Measurements from ENCODE around the gene EBI3.

EBI3 gene

DNA sequence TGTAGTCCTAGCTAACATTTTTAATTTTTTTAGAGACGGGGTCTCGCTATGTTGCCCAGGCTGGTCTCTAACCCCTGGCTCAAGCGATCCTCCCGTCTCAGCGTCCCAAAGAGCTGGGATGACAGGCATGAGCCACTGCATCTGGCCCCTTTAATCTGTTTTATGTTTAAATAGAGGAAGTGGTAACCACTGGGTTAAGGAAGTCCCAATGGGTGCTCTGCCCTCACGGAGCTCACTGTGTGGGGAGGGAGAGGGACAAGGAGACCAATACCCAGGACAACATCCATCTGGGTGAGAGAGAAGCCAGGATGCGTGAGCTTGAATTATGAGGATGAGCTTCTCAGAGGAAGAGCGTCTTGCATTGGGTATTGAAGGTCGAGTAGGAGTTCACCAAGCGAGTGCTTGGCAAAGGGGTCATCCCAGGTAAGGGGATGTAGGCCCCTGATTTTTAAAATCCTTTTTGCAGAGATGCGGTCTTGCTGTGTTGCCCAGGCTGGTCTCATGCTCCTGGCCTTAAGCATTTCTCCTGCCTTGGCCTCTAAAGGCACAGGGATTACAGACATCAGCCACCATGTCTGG is 31.4 kb downstream of the EBI3 start:
- no peak overlapping the region for H3K4me3 ChIP-seq (replicated peaks in 1 of 2; ENCODE audit: low read depth in 2 of 2, low read length in 2 of 2)
- no peak for TF ChIP-seq CTCF (IDR thresholded peaks at IDR 0.05; ENCODE audit: low read depth, low read length)
- DNase-seq (ENCODE audit: low read depth in 2 of 2): no peak

GRCh38 chr19:4264812-4265211 is 35.5 kb downstream of the EBI3 start:
- no peak for TF ChIP-seq CTCF (IDR thresholded peaks at IDR 0.05; ENCODE audit: low read depth, low read length)
- DNase-seq (ENCODE audit: low read depth in 2 of 2): no peak
- H3K4me3 ChIP-seq (replicated peaks in 1 of 2; ENCODE audit: low read depth in 2 of 2, low read length in 2 of 2): no peak overlapping the region

DNA sequence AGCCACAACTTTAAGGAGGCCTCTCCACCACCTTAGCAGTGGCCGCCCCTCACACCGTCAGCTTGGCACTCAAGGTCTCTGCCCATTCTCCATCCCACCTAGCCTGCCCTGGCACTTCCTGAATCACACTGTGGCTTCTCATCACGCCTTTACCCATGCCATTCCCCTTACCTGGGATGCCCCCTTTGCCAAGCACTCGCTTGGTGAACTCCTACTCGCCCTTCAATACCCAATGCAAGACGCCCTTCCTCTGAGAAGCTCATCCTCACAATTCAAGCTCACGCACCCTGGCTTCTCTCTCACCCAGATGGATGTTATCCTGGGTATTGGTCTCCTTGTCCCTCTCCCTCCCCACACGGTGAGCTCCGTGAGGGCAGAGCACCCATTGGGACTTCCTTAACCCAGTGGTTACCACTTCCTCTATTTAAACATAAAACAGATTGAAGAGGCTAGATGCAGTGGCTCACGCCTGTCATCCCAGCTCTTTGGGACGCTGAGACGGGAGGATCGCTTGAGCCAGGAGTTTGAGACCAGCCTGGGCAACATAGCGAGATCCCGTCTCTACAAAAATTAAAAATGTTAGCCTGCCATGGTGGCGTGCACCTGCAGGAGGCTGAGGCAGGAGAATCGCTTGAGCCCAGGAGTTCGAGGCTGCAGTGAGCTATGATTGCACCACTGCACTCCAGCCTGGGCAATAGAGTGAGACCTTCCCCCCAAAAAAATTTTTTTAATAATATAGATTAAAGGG is 37.1 kb downstream of the EBI3 start:
- no peak for TF ChIP-seq CTCF (IDR thresholded peaks at IDR 0.05; ENCODE audit: low read depth, low read length)
- H3K4me3 ChIP-seq (replicated peaks in 1 of 2; ENCODE audit: low read depth in 2 of 2, low read length in 2 of 2): no peak overlapping the region

DNA sequence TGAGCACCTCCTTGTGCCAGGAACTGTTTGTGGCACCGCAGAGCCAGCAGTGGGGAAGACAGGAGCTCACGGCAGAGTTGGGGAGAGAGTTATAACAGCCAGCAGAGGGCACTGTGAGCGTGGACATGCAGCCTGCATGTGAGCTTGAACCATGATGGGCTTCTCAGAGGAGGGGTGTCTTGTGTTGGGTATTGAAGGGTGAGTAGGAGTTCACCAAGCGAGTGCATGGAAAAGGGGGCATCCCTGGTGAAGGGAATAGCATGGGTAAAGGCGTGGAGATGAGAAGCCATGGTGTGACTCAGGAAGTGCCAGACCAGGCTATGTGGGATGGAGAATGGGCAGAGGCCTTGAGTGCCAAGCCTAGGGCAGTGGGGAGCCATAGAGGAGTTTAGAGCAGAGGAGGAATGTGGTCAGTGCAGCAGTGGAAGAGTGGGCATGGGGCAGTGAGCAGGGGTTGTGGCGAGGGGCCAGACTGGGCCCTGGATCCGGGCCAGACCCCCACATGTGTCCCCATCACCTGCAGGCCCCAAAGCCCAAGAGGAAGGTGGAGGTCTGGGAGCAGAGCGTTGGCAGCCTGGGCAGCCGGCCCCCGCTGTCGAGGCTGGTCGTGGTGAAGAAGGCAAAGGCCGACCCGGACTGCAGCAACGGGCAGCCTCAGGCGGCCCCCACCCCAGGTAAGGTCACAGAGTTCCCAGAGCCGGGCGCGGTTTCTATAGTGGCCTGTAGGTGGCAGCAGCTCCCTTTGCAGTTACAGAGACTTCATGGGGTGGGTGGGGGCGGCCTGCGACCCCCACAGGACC is 38.0 kb downstream of the EBI3 start:
- TF ChIP-seq CTCF (IDR thresholded peaks at IDR 0.05; ENCODE audit: low read depth, low read length): peak; percentile 80
- H3K4me3 ChIP-seq (replicated peaks in 1 of 2; ENCODE audit: low read depth in 2 of 2, low read length in 2 of 2): no peak overlapping the region
- DNase-seq (ENCODE audit: low read depth in 2 of 2): peak; percentile 52 to 70

More for the DNA sequence above, 37.1 kb downstream of the EBI3 start:
- no peak for DNase-seq (ENCODE audit: low read depth in 2 of 2)

DNA sequence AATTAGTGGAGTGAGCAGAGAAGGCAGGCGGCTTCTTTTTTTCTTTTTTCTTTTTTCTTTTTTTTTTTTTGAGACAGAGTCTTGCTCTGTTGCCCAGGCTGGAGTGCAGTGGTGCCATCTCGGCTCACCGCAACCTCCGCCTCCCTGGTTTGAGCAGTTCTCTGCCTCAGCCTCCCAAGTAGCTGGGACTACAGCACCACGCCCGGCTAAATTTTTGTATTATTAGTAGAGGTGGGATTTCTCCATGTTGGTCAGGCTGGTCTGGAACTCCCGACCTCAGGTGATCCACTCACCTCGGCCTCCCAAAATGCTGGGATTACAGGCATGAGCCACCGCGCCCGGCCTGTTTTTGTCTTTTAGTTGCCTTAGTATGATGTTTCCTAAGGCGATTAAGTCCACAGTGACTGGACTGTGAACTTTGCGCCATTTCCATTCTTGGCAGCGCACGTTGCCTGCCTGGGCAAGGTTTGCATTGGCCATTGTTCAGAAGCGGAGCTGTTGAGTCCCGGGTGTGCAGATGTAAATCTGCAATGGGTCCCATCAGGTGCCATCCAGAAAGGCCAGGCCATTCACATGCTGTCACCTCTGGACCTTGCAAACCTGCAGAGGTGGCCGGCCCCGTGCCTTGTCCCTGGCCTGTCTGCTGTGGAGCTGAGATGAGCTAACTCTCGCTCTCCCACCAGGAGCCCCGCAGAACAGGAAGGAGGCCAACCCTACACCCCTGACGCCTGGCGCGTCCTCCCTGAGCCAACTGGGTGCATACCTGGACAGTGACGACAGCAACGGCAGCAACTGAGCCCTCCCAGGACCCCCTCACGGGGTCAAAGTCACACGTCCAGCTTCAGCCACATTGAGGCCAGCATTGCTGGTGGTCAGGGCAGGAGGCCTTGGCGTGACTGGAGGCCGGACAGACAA is 38.8 kb downstream of the EBI3 start:
- no peak for TF ChIP-seq CTCF (IDR thresholded peaks at IDR 0.05; ENCODE audit: low read depth, low read length)
- no peak overlapping the region for H3K4me3 ChIP-seq (replicated peaks in 1 of 2; ENCODE audit: low read depth in 2 of 2, low read length in 2 of 2)
- no peak for DNase-seq (ENCODE audit: low read depth in 2 of 2)

DNA sequence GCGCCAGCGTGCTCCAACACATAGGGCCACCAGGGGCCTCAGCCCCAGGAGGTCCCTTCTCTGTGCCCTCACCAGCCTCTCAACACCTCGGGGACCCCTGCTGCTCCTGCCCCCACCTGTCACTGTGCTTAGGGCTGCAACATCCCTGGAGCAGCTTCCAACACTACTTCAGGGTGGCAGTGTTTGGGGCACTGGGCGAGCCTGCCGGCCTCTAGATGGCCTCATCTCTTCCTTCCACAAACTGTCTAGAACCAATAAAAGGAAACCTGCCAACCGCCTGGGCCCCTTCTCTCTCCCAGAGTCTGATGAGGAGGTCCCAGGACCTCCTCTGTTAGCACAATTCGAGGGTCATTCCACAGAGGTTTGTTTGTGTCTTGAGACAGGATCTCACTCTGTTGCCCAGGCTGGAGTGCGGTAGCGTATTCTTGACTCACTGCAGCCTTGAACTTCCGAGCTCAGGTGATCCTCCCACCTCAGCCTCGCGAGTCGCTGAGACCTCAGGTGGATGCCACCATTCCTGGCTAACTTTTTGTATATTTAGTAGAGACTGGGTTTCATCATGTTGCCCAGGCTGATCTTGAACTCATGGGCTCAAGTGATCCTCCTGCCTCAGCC is 39.6 kb downstream of the EBI3 start:
- DNase-seq (ENCODE audit: low read depth in 2 of 2): no peak
- H3K4me3 ChIP-seq (replicated peaks in 1 of 2; ENCODE audit: low read depth in 2 of 2, low read length in 2 of 2): no peak overlapping the region
- no peak for TF ChIP-seq CTCF (IDR thresholded peaks at IDR 0.05; ENCODE audit: low read depth, low read length)

Measured in cardiac fibroblast (primary cell).